Measurements from ENCODE around the gene P3H4. TPM values are rescaled to one million over a fixed set of nuclear protein-coding genes. Genes with fewer than 3 reads are reported as not detected.

The P3H4 gene
- total RNA-seq, 1 experiment from 2014 or later: 24.0 TPM

- no peaks in the 10 kb centered on the region for H4K20me1 ChIP-seq (ENCODE audit: control insufficient read depth, insufficient read depth, insufficient read length)
These were observed 2.4 kb upstream of the P3H4 start for GRCh38 chr17:41814195-41814594.

More at GRCh38 chr17:41814195-41814594, 2.4 kb upstream of the P3H4 start:
- Histone ChIP-seq H2BK15ac (ENCODE audit: low read depth, low read length) (no peak overlapping the region), H3K56ac (ENCODE audit: insufficient read length, low read depth, low read length) (no peak overlapping the region), H3K27ac (ENCODE audit: insufficient read length, low read depth, low read length) (no peak overlapping the region), H3K79me2 (ENCODE audit: insufficient read depth, low read length) (peaks cover 14% of the 10 kb centered on the region; the same call in 1 of the 2 replicates), H3K14ac (ENCODE audit: insufficient read depth, low read length) (no peak overlapping the region), H3K23ac (ENCODE audit: insufficient read length, low read depth, low read length) (no peak overlapping the region), H3K9ac (ENCODE audit: extremely low read depth, insufficient read length, low read length) (no peak overlapping the region), H3T11ph (ENCODE audit: low read length) (no peak overlapping the region), H4K91ac (ENCODE audit: insufficient read length, low read depth, low read length) (no peak overlapping the region), H3K9me3 (ENCODE audit: control insufficient read depth, low read depth, low read length) (no peaks in the 10 kb centered on the region), H2AK5ac (ENCODE audit: insufficient read length, low read length) (no peak overlapping the region), H2BK120ac (ENCODE audit: low read depth, low read length, poor library complexity, severe bottlenecking) (no peak overlapping the region), H2BK12ac (ENCODE audit: insufficient read length, low read depth, low read length) (no peak overlapping the region), H3K4me1 (ENCODE audit: insufficient read depth, low read length) (peaks cover 4% of the 10 kb centered on the region; the same call in 1 of the 2 replicates), H2BK5ac (ENCODE audit: insufficient read length, low read length) (no peak overlapping the region), H2BK20ac (ENCODE audit: low read depth, low read length, poor library complexity, severe bottlenecking) (no peak overlapping the region), H3K23me2 (ENCODE audit: insufficient read length, low read depth, low read length, poor library complexity, severe bottlenecking) (peaks cover 16% of the 10 kb centered on the region), H2AFZ (ENCODE audit: low read length) (no peak overlapping the region), H3K27me3 (ENCODE audit: insufficient read depth, low read length) (no peaks in the 10 kb centered on the region), H4K5ac (ENCODE audit: insufficient read length, low read depth, low read length) (no peak overlapping the region), H3K18ac (ENCODE audit: insufficient read length, low read depth, low read length) (no peak overlapping the region), H3K4me2 (ENCODE audit: insufficient read depth, insufficient read length, low read length) (peak overlapping the region; percentile 76), H3K4ac (ENCODE audit: low read depth, low read length) (no peak overlapping the region), H3K79me1 (ENCODE audit: insufficient read depth, low read depth, low read length, poor library complexity, severe bottlenecking) (peaks cover 2% of the 10 kb centered on the region), H4K8ac (replicated peaks; ENCODE audit: insufficient read length, low read depth, low read length) (no peak overlapping the region)
- WGBS (ENCODE audit: extremely low coverage, insufficient read length, low lambda C conversion rate): no CpG with 5 or more reads among the region's 1 CpG
- H3K9me3 Mint-ChIP-seq: peaks cover 0 to 10% of the 10 kb centered on the region in 2 experiments; a peak in 3 of 5 replicates
- TF ChIP-seq CTCF (conservative IDR thresholded peaks at IDR 0.05): no peak
- H3K36me3 Mint-ChIP-seq (ENCODE audit: insufficient read depth in 1 of 3, low read depth in 3 of 3): peaks cover 29 to 34% (median 33%) of the 10 kb centered on the region in 3 experiments
- no peak for DNase-seq
- H3K4me1 Mint-ChIP-seq: peaks cover 24 to 46% of the 10 kb centered on the region in 2 experiments
- peak overlapping the region in 2 of 3 experiments; percentile 49 to 59; a peak in 1 of 7 replicates for H3K27ac Mint-ChIP-seq
- peak overlapping the region; percentile 91 to 99 for H3K4me3 Mint-ChIP-seq
- H3K27me3 Mint-ChIP-seq (ENCODE audit: low read depth): peaks cover 11% of the 10 kb centered on the region

All from H9 (cell line).